GM12875 (cell line): ENCODE results near the gene PBRM1.

Experiments
- H3K4me3 ChIP-seq: one replicate; pipeline ENCODE4 v1.5.1; 2011; ENCODE audit warnings: low read depth, low read length, control low read depth
- TF ChIP-seq, protein P1 (sequence below): IDR thresholded peaks from 2 replicates; pipeline ENCODE4 v1.5.1; 2011; ENCODE audit warnings: low read depth, mild to moderate bottlenecking, control low read depth, inconsistent platforms, low read length, moderate library complexity, borderline replicate concordance; ENCODE audit not compliant: insufficient read depth

The PBRM1 gene

DNA sequence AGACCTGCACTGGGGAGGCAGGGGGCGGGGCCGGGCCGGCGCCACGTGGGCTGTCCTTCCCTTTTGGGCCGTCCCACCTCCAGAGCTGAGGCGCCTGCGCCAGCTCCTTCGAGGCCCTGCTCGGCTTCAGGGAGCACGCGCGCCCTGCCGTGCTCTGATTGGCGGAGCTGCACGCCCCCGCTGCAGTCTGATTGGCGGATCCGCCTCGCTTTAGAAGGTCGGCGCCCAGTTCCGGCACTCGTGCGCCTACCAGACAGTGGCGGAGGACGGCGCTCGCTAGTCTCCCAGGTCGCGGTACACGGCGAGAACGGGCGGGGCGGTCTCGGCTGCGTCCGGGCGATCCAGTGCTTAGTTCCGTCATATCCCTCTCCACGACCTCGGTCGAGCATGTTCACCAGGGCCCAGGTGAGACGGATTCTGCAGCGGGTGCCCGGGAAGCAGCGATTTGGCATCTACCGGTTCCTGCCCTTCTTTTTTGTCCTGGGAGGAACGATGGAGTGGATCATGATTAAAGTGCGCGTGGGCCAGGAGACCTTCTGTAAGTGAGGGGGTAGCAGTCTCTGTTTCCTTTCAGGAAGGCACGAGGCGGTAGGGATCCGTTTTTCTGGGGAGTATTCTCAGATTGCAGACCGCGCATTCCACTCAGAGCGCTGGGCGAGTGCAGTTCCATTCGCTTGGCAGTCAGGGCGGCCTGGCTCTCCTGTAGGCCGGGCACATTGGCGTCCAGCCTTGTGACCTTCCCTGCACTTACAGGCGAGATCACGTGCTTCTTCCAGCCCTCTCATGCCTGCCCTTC lies 149.1 kb downstream of the PBRM1 start, which contains the start of gene UQCC5:
Gene UQCC5, plus strand, starts transcription at position 237 of the 796 bp plus-strand sequence. Its CDS starts 151 bp downstream, at position 388.
- TF ChIP-seq, protein P1, sequence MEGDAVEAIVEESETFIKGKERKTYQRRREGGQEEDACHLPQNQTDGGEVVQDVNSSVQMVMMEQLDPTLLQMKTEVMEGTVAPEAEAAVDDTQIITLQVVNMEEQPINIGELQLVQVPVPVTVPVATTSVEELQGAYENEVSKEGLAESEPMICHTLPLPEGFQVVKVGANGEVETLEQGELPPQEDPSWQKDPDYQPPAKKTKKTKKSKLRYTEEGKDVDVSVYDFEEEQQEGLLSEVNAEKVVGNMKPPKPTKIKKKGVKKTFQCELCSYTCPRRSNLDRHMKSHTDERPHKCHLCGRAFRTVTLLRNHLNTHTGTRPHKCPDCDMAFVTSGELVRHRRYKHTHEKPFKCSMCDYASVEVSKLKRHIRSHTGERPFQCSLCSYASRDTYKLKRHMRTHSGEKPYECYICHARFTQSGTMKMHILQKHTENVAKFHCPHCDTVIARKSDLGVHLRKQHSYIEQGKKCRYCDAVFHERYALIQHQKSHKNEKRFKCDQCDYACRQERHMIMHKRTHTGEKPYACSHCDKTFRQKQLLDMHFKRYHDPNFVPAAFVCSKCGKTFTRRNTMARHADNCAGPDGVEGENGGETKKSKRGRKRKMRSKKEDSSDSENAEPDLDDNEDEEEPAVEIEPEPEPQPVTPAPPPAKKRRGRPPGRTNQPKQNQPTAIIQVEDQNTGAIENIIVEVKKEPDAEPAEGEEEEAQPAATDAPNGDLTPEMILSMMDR: no peak
- peak within 1 kb of the TSS; percentile 72 for H3K4me3 ChIP-seq

DNA sequence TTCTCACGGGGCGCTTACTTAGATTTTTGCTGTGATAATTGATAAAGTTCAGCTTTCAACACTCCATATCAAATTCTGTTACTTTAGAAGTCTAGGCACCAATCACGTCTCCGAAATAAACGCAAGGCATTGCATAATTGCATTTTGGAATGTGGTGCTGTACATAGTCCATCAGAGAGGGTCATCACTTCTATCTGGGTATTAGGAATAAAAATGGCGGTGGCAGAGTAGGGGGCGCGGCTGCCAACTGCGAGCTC lies 149.7 kb downstream of the PBRM1 start:
- no peak overlapping the region for H3K4me3 ChIP-seq
- TF ChIP-seq, protein P1: no peak

DNA sequence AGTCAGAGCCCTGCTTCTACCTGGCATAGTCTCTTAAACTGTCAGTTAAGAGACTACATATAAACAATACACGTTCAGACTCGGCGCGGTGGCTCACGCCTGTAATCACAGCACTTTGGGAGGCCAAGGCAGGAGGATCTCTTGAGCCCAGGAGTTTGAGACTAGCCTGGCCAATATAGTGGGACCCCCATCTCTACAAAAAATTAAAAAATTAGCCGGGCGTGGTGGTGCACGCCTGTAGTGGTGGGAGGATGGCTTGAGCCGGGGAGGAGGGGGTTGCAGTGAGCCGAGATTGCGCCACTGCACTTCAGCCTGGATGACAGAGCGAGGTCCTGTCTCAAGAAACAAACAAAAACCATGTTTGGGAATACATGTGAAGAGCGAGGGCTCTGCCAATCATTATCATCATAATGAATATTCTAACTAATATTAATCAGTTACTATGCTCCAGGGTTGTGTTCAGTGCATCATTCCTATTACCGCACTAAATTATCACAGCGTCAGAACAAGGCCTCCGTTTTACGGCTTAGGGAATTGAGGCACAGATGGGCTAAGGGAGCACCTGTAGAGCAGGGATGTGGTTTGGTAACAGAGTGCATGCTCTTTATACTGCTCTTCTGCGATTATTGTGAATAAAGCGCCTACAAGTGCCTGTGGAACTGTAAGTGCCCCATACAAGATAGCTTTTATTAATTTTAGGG lies 150.2 kb downstream of the PBRM1 start:
- TF ChIP-seq, protein P1: no peak
- no peak overlapping the region for H3K4me3 ChIP-seq

DNA sequence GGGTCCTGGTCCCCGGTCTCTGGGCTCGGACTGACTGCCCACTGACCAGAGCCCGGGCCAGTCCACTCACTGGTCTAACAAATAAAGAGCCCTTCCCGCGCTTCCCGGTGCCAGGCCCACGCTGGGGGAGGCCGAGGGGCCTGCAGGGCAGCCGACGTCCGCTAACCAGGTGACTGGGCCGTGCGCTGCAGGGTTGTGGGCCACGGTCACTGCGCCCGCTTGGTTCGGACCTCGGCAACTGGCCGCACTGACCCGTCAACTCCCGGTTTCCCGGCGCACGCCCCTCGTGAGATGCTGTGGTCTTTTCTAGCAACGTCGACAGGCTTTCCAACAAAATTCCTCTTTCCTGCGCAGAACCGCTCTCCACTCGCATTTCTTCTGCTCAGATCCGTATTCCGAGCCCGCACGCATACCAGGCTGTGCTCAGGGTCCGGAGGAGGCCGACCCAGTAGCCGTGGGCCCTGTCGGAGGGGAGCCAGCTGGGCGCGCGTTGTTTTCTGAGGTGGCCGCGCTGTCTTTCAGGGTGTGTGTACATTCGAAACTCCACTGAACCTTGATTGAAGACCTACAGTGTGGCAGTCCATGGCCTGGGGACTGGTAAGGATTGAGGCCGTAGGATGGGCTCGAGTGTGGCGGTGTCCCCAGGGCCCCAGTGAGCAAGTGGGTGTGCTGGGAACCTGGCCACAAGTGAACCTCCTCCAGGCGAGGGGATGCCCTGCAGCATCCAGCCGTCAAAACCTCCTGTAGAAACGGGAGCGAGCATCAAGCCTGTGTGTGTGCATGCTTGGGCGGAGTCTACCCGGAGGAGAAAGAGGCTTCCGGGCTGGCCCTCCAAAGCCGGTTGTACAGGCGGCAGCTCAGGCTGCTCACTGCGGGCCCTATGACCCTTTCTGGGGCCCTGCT lies 151.2 kb downstream of the PBRM1 start:
- TF ChIP-seq, protein P1: no peak

DNA sequence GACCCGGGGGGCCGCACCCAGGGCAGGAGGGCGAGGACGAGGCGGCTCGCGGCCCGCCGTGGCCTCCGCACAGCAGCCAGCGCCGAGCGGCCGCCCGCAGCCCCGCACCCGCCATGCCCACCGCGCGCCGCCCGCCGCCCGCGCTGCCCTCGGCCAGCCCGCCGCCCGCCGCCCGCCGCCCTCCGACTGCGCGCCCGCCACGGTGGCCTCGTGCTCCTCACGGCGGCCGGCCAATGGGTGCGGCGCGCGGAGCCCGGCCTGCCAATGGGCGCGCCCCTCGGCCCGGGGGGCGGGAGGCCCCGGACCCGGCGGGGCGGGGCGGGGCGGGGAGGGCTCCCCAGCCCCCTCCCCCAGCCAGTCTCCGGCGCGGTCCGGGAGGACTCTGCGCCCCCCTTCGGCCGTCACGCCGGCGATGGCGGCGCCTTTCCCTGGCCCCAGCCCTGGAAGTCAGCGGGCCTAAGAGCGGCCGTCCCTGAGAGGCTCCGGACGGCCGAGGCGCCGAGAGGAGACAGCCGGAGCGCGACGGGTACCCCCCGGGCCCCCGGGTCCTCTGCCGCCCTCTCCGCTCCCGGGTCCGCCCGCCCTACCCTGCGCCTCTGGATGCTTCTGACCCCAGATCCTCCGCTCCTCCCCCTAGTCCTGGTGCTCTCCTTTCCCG lies 152.0 kb downstream of the PBRM1 start, which contains the start of gene NT5DC2:
Gene NT5DC2, minus strand, starts transcription at position 235 of the 658 bp plus-strand sequence. Its CDS starts 120 bp downstream, at position 115.
- H3K4me3 ChIP-seq: peak within 1 kb of the TSS; percentile 80
- TF ChIP-seq, protein P1: 0 out of 2 replicates have a peak, but pooled peaks have one; percentile 2

More for the DNA sequence above, 151.2 kb downstream of the PBRM1 start:
- peak overlapping the region; percentile 61 for H3K4me3 ChIP-seq

DNA sequence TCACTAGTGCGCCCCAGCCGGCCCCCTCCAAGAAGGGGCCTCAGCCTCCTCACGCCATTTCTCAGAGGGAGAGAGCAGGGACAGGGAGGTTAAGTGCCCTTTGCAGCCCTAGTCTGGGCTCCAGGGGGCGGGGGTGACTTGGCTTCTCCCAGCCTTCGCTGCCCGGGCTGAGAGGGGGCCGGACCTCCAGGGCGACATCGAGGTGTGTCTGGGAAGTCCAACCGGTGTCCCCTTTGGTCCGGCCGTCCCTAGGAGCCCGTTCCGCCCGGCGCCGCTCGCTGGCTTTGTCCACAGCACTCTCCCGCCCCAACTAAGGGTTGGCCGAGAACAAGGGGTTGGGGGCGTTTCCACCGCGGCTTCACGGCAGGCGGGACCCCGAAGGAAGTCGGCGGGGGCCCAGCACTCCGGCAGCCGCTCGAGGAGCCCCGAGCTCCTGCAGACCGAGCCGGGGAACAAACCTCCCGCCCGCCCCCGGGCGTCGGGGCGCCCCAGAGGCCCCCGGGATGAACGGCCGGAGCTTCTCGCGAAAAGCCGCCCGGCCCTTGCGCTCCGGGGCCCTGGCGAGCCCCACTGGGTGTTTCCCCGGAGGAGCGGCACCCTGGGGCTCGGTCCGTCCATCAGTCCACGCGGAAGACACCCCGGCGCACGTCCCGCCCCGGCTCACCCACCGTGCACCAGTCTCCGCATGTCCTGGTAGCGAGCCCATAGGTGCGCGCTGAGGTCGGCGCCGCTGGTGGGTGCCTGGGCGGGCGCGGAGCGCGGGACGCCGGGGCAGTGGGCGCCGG lies 152.7 kb downstream of the PBRM1 start:
- TF ChIP-seq, protein P1: no peak
- peak overlapping the region; percentile 80 for H3K4me3 ChIP-seq
